GM19452 (cell line): ENCODE measurements around the gene CCDC201.

Experiments used
- ATAC-seq: cut with Tn5 transposase; IDR thresholded peaks from one replicate; pipeline ENCODE4 v1.9.1; 2021; ENCODE audit not compliant: unreplicated experiment

The CCDC201 gene

GRCh38 chr7:45873035-45873354 lies at the start of gene CCDC201:
Gene CCDC201, minus strand, starts transcription at chr7:45873082. Its CDS starts 75 bp downstream, at chr7:45873007.
- no peak for ATAC-seq

- no peak for ATAC-seq
Measured at GRCh38 chr7:45921699-45922519, 49.0 kb upstream of the CCDC201 start.

- ATAC-seq: no peak
Measured at GRCh38 chr7:45921381-45921698, 48.5 kb upstream of the CCDC201 start.

- ATAC-seq: no peak
Measured at GRCh38 chr7:45920502-45921380, 47.9 kb upstream of the CCDC201 start, which contains the start of gene IGFBP3. Gene IGFBP3, minus strand, starts transcription at chr7:45921272. Its CDS starts 132 bp downstream, at chr7:45921140.

- ATAC-seq: no peak
Measured at GRCh38 chr7:45919993-45920459, 47.1 kb upstream of the CCDC201 start.

- ATAC-seq: no peak
Measured at GRCh38 chr7:45919231-45919784, 46.4 kb upstream of the CCDC201 start.

GRCh38 chr7:45918556-45918955 lies 45.7 kb upstream of the CCDC201 start:
- ATAC-seq: no peak

- peak; percentile 56 for ATAC-seq
Measured at GRCh38 chr7:45917658-45918057, 44.8 kb upstream of the CCDC201 start.

GRCh38 chr7:45917064-45917463 lies 44.2 kb upstream of the CCDC201 start:
- no peak for ATAC-seq

GRCh38 chr7:45915606-45916005 lies 42.7 kb upstream of the CCDC201 start:
- ATAC-seq: no peak

GRCh38 chr7:45914911-45915310 lies 42.0 kb upstream of the CCDC201 start:
- ATAC-seq: no peak

- no peak for ATAC-seq
Measured at GRCh38 chr7:45912972-45913371, 40.1 kb upstream of the CCDC201 start.

GRCh38 chr7:45911311-45911710 lies 38.4 kb upstream of the CCDC201 start:
- ATAC-seq: no peak

GRCh38 chr7:45910855-45911254 lies 38.0 kb upstream of the CCDC201 start:
- no peak for ATAC-seq

- no peak for ATAC-seq
Measured at GRCh38 chr7:45909561-45909960, 36.7 kb upstream of the CCDC201 start.

- no peak for ATAC-seq
Measured at GRCh38 chr7:45902820-45903219, 29.9 kb upstream of the CCDC201 start.

GRCh38 chr7:45901566-45901965 lies 28.7 kb upstream of the CCDC201 start:
- no peak for ATAC-seq

- ATAC-seq: no peak
Measured at GRCh38 chr7:45898222-45898621, 25.3 kb upstream of the CCDC201 start.

GRCh38 chr7:45897042-45897690 lies 24.3 kb upstream of the CCDC201 start:
- no peak for ATAC-seq

GRCh38 chr7:45894665-45895062 lies 21.8 kb upstream of the CCDC201 start:
- no peak for ATAC-seq

- ATAC-seq: no peak
Measured at GRCh38 chr7:45893996-45894664, 21.2 kb upstream of the CCDC201 start.
